H1 (cell line): Measurements from ENCODE around the gene SH3BP2. TPM values are rescaled to one million over a fixed set of nuclear protein-coding genes. Genes with fewer than 3 reads are reported as not detected.

Experiments used
- CTCF ChIA-PET: fragments of 300-600 bp; sonication (Branson Sonifier 250); formaldehyde crosslinking; loops from one replicate; lab custom pipeline; 2021; ENCODE audit not compliant: partially characterized antibody; lab: Charles Lee
- POLR2A ChIA-PET: fragments of 300-600 bp; sonication (Branson Sonifier 250); formaldehyde crosslinking; loops from one replicate; lab custom pipeline; 2021; ENCODE audit warnings: inconsistent platforms; ENCODE audit not compliant: partially characterized antibody; lab: Charles Lee
- DNase-seq, 2 experiments: peaks; one replicate each; pipeline versions ENCODE4 v3.0.0 to v3.0.0-alpha.2; 2010 to 2022; ENCODE audit warnings: low spot score in 2 of 2, low read depth in 1 of 2, mixed read lengths in 1 of 2
- FAIRE-seq: peaks from 2 replicates; lab custom pipeline; 2011; peaks lifted over from hg19 to GRCh38; lab: Jason Lieb, UNC
- H2AFZ ChIP-seq: 2 replicates; pipeline ENCODE4 v1.8.1; 2012; ENCODE audit warnings: low read length, inconsistent platforms
- H2AK5ac ChIP-seq: 2 replicates; pipeline ENCODE4 v1.6.1; 2013; ENCODE audit warnings: low read depth, low read length
- H2BK120ac ChIP-seq: replicated peaks from 2 replicates; pipeline ENCODE3; 2013; ENCODE audit warnings: low read depth, low read length, inconsistent platforms
- H2BK12ac ChIP-seq: 2 replicates; pipeline ENCODE4 v1.6.1; 2013; ENCODE audit warnings: low read depth, low read length
- H2BK15ac ChIP-seq: 2 replicates; pipeline ENCODE4 v1.6.1; 2013; ENCODE audit warnings: low read length
- H2BK20ac ChIP-seq: 2 replicates; pipeline ENCODE4 v1.6.1; 2013; ENCODE audit warnings: low read length
- H2BK5ac ChIP-seq: 2 replicates; pipeline ENCODE4 v1.6.1; 2013; ENCODE audit warnings: low read depth, low read length
- H3K14ac ChIP-seq: 2 replicates; pipeline ENCODE4 v1.6.1; 2013; ENCODE audit warnings: inconsistent platforms; ENCODE audit not compliant: insufficient read length
- H3K18ac ChIP-seq: 2 replicates; pipeline ENCODE4 v1.6.1; 2013; ENCODE audit warnings: low read length; ENCODE audit errors: extremely low read depth
- H3K23ac ChIP-seq: 2 replicates; pipeline ENCODE4 v1.6.1; 2013; ENCODE audit warnings: inconsistent platforms; ENCODE audit not compliant: insufficient read length
- H3K23me2 ChIP-seq: 2 replicates; pipeline ENCODE4 v1.6.1; 2013; ENCODE audit warnings: low read depth, low read length
- H3K27ac ChIP-seq: 2 replicates; pipeline ENCODE4 v1.6.1; 2011; ENCODE audit warnings: low read depth, low read length, inconsistent platforms
- H3K27me3 ChIP-seq, 4 experiments: replicated peaks in 1 of 4; 1 replicate in 1 of 4; 2 replicates in 3 of 4; pipeline versions ENCODE4 v1.6.1 to v1.8.1; 2011 to 2013; ENCODE audit warnings: low read length in 3 of 4, mild to moderate bottlenecking in 3 of 4, inconsistent platforms in 2 of 4, mixed read lengths in 2 of 4, moderate library complexity in 1 of 4; ENCODE audit not compliant: control insufficient read depth in 3 of 4, insufficient read depth in 3 of 4; ENCODE audit errors: extremely low read depth in 1 of 4
- H3K36me3 ChIP-seq, 4 experiments: 2 replicates each; pipeline versions ENCODE4 v1.6.1 to v1.8.1; 2011 to 2013; ENCODE audit warnings: mild to moderate bottlenecking in 4 of 4, low read length in 3 of 4, moderate library complexity in 2 of 4, control low read depth in 1 of 4, inconsistent platforms in 1 of 4; ENCODE audit not compliant: insufficient read depth in 4 of 4, control insufficient read depth in 2 of 4
- H3K4ac ChIP-seq: replicated peaks from 2 replicates; pipeline ENCODE3; 2013; ENCODE audit warnings: low read length, low read depth, mixed read lengths, inconsistent platforms; ENCODE audit not compliant: insufficient read length
- H3K4me1 ChIP-seq, 4 experiments: replicated peaks in 1 of 4; 1 replicate in 1 of 4; 2 replicates in 3 of 4; pipeline versions ENCODE4 v1.6.1 to v1.8.1; 2011 to 2013; ENCODE audit warnings: low read length in 3 of 4, inconsistent platforms in 2 of 4, mixed read lengths in 1 of 4; ENCODE audit not compliant: insufficient read depth in 4 of 4, control insufficient read depth in 3 of 4
- H3K4me2 ChIP-seq, 2 experiments: 2 replicates each; pipeline versions ENCODE4 v1.6.1 to v1.8.1; 2011 to 2013; ENCODE audit warnings: low read depth in 2 of 2, low read length in 2 of 2, control low read depth in 1 of 2, inconsistent platforms in 1 of 2, mild to moderate bottlenecking in 1 of 2; ENCODE audit not compliant: insufficient read depth in 1 of 2
- H3K4me3 ChIP-seq, 4 experiments: fragments of 200-600, 300-600 bp in 1 of 4; sonication (generic), shearing (Covaris generic), sonication (Bioruptor Twin) in 1 of 4; 2 replicates each; pipeline versions ENCODE4 v1.5.1 to v1.8.1; 2011 to 2016; ENCODE audit warnings: low read length in 4 of 4, low read depth in 3 of 4, control low read depth in 2 of 4, inconsistent platforms in 2 of 4, mild to moderate bottlenecking in 2 of 4, mixed read lengths in 1 of 4, moderate library complexity in 1 of 4; ENCODE audit not compliant: insufficient read depth in 2 of 4; ENCODE audit errors: extremely low read depth in 1 of 4
- H3K56ac ChIP-seq: replicated peaks from 2 replicates; pipeline ENCODE3; 2013; ENCODE audit warnings: low read depth, mild to moderate bottlenecking, mixed read lengths, low read length, inconsistent platforms; ENCODE audit not compliant: insufficient read length
- H3K79me1 ChIP-seq: 2 replicates; pipeline ENCODE4 v1.6.1; 2013; ENCODE audit warnings: low read depth, low read length, control low read depth
- H3K79me2 ChIP-seq, 2 experiments: 2 replicates each; pipeline versions ENCODE4 v1.6.1 to v1.8.1; 2012 to 2013; ENCODE audit warnings: low read length in 2 of 2, mild to moderate bottlenecking in 2 of 2, inconsistent platforms in 1 of 2; ENCODE audit not compliant: insufficient read depth in 2 of 2, control insufficient read depth in 1 of 2
- H3K9ac ChIP-seq, 4 experiments: replicated peaks in 1 of 4; 1 replicate in 1 of 4; 2 replicates in 3 of 4; pipeline versions ENCODE4 v1.6.1 to v1.8.1; 2011 to 2013; ENCODE audit warnings: low read depth in 3 of 4, low read length in 3 of 4, control low read depth in 2 of 4, mild to moderate bottlenecking in 2 of 4, moderate library complexity in 2 of 4, inconsistent platforms in 1 of 4; ENCODE audit errors: extremely low read depth in 1 of 4
- H3K9me3 ChIP-seq, 2 experiments: 2 replicates each; pipeline versions ENCODE4 v1.6.1 to v1.8.1; 2012 to 2013; ENCODE audit warnings: mild to moderate bottlenecking in 2 of 2, moderate library complexity in 2 of 2, control low read depth in 1 of 2, inconsistent platforms in 1 of 2, low read depth in 1 of 2, low read length in 1 of 2, mixed read lengths in 1 of 2; ENCODE audit not compliant: insufficient read depth in 2 of 2
- H4K20me1 ChIP-seq, 2 experiments: replicated peaks in 1 of 2; 2 replicates each; pipeline versions ENCODE3 to v1.8.1; 2011 to 2013; ENCODE audit warnings: inconsistent platforms in 2 of 2, low read length in 2 of 2, mild to moderate bottlenecking in 1 of 2; ENCODE audit not compliant: insufficient read depth in 2 of 2, control insufficient read depth in 1 of 2
- H4K5ac ChIP-seq: 2 replicates; pipeline ENCODE4 v1.6.1; 2013; ENCODE audit warnings: low read length, low read depth, mixed read lengths, inconsistent platforms; ENCODE audit not compliant: insufficient read length
- H4K8ac ChIP-seq: 2 replicates; pipeline ENCODE4 v1.8.0; 2013; ENCODE audit warnings: mild to moderate bottlenecking, moderate library complexity, low read length, inconsistent platforms; ENCODE audit not compliant: insufficient read depth; ENCODE audit errors: extremely low read depth
- H4K91ac ChIP-seq: replicated peaks from 2 replicates; pipeline ENCODE3; 2013; ENCODE audit warnings: low read length, mixed read lengths, inconsistent platforms; ENCODE audit not compliant: insufficient read length
- BCL11A ChIP-seq, 2 experiments: IDR thresholded peaks; one replicate each; pipeline ENCODE4 v1.6.1; 2011; ENCODE audit warnings: low read depth in 2 of 2, low read length in 2 of 2, mild to moderate bottlenecking in 2 of 2
- EZH2 ChIP-seq: fragments of 200-600 bp; sonication (generic); IDR thresholded peaks from 2 replicates; pipeline ENCODE4 v1.7.1; 2012; ENCODE audit warnings: low read depth, mild to moderate bottlenecking, moderate library complexity, low read length, inconsistent platforms; ENCODE audit not compliant: severe bottlenecking
- GABPA ChIP-seq: IDR thresholded peaks from 2 replicates; pipeline ENCODE4 v1.6.1; 2011; ENCODE audit warnings: mild to moderate bottlenecking, low read length, moderate library complexity, borderline replicate concordance; ENCODE audit not compliant: insufficient read depth
- GTF2F1 ChIP-seq: IDR thresholded peaks from 2 replicates; pipeline ENCODE4 v1.6.1; 2012; ENCODE audit warnings: low read depth, low read length, improper control_type of control experiment, borderline replicate concordance
- NRF1 ChIP-seq: IDR thresholded peaks from 2 replicates; pipeline ENCODE4 v1.6.1; 2011; ENCODE audit warnings: mild to moderate bottlenecking, low read depth, low read length, improper control_type of control experiment
- PHF8 ChIP-seq: fragments of 200-600 bp; sonication (generic); conservative IDR thresholded peaks from 2 replicates; pipeline ENCODE4 v1.7.1; 2012; ENCODE audit warnings: low read depth, mild to moderate bottlenecking, inconsistent platforms, low read length, moderate library complexity
- POLR2AphosphoS5 ChIP-seq: IDR thresholded peaks from 2 replicates; pipeline ENCODE4 v1.6.1; 2011; ENCODE audit warnings: low read depth, low read length
- RFX5 ChIP-seq: IDR thresholded peaks from 2 replicates; pipeline ENCODE4 v1.6.1; 2011; ENCODE audit warnings: low read depth, low read length, improper control_type of control experiment, borderline replicate concordance
- SIX5 ChIP-seq: IDR thresholded peaks from 2 replicates; pipeline ENCODE4 v1.6.1; 2011; ENCODE audit warnings: mild to moderate bottlenecking, low read depth, low read length
- SUZ12 ChIP-seq: fragments of 200-600 bp; sonication (generic); IDR thresholded peaks from 2 replicates; pipeline ENCODE4 v1.6.1; 2012; ENCODE audit warnings: mild to moderate bottlenecking, inconsistent platforms, low read length, moderate library complexity, mixed read lengths
- TBP ChIP-seq: IDR thresholded peaks from 2 replicates; pipeline ENCODE4 v1.6.1; 2011; ENCODE audit warnings: low read depth, low read length, improper control_type of control experiment
- TCF12 ChIP-seq: IDR thresholded peaks from 2 replicates; pipeline ENCODE4 v1.6.1; 2011; ENCODE audit warnings: low read depth, mild to moderate bottlenecking, low read length
- WGBS, 2 experiments: shearing (Covaris generic) in 1 of 2; methylation state at CpG; one replicate each; pipeline versions ENCODE4 v1.1.6 to v1.1.7; 2013 to 2015; ENCODE audit warnings: low lambda C conversion rate in 2 of 2, mixed read lengths in 2 of 2, inconsistent platforms in 1 of 2, low coverage in 1 of 2, missing lambda C conversion rate in 1 of 2; ENCODE audit not compliant: insufficient replicate concordance in 2 of 2, insufficient coverage in 1 of 2, insufficient read length in 1 of 2; ENCODE audit errors: extremely low coverage in 1 of 2, missing lambda C conversion rate in 1 of 2; 5-methylcytosine and 5-hydroxymethylcytosine counted together
- polyA plus RNA-seq, 7 experiments: library from polyadenylated mRNA; depleted of rRNA in 3 of 7; stranded (reverse) in 5 of 7; unstranded in 2 of 7; fragments of >200 nt in 5 of 7; fragments of 200-250 nt in 2 of 7; gene quantifications; 1 replicate in 5 of 7; 2 replicates in 1 of 7; 4 replicates in 1 of 7; pipeline versions ENCODE4 v1.2.1 to v1.2.3, GENCODE V29; 2011 to 2013; ENCODE audit warnings: missing spikeins in 2 of 7, mixed read lengths in 2 of 7
- total RNA-seq: library from RNA; stranded (reverse); fragmentation: NEBNext Ultra II Directional; extraction: Animal tissue kit (Norgen Biotek cat#: 25700); gene quantifications from 2 replicates; pipeline ENCODE4 v1.2.1, GENCODE V29; 2021
- TF ChIP-seq, protein P1 (sequence below): IDR thresholded peaks from 2 replicates; pipeline ENCODE4 v1.6.1; 2011; ENCODE audit warnings: low read length, improper control_type of control experiment

The SH3BP2 gene
- total and polyA plus RNA-seq, 2 of the 8 experiments (the other 6 are each of a cell fraction or from before 2014, with no cell fraction given), result 27.4 to 31.4 TPM

DNA sequence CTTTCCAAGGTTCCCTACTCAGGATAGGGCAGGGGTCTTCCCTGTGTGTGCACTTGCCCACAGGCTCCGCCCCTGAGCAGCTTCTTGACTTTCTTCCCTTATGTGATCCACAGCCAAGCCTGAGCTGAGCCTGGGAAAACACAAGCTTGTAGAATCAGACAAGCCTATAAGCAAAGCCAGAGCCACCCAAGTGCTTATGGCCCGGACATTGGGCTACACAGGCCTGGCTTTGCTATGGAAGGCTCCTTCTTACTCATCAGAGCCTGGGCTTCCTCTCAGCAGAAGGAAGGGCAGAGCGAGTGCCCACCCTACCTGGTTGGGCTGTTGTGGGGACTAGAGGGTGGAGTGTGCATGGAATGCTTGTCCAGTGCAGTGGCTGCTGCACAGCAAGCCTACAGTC, 35.5 kb upstream of the SH3BP2 start:
- H3K4ac ChIP-seq, result no peak overlapping the region
- H2BK120ac ChIP-seq, result no peak overlapping the region
- H4K20me1 ChIP-seq, result peaks cover 0 to 8% of the 10 kb centered on the region in 2 experiments
- POLR2A ChIA-PET, result interaction anchor here (2.2 to 3.6 kb wide), 2 partner anchors 62 to 178 kb away, joined by 6 to 25 read pairs; no protein-coding TSS in a partner anchor
- H2BK20ac ChIP-seq, result 0 out of 2 replicates have a peak overlapping the region, but pooled peaks have one; percentile 77
- no peaks in the 10 kb centered on the region for H3K9me3 ChIP-seq
- H3K4me3 ChIP-seq, result no peak overlapping the region
- H3K4me1 ChIP-seq, result peaks cover 0 to 9% (median 5%) of the 10 kb centered on the region in 4 experiments; a peak in 5 of 7 replicates
- no peak overlapping the region for H4K5ac ChIP-seq
- no peak overlapping the region for H3K18ac ChIP-seq
- H3K23ac ChIP-seq, result no peak overlapping the region
- no peak overlapping the region for H2AK5ac ChIP-seq
- FAIRE-seq (no peak), DNase-seq (no peak)
- peaks cover 0 to 3% (median 0%) of the 10 kb centered on the region in 4 experiments; a peak in 1 of 8 replicates for H3K36me3 ChIP-seq
- no peak overlapping the region for H3K4me2 ChIP-seq
- no peak overlapping the region for H3K9ac ChIP-seq
- H3K79me2 ChIP-seq, result peaks cover 0 to 16% of the 10 kb centered on the region in 2 experiments; a peak in 2 of 4 replicates
- peaks cover 13% of the 10 kb centered on the region; the same call in 1 of the 2 replicates for H3K23me2 ChIP-seq
- no peak overlapping the region for H2BK5ac ChIP-seq
- no peak overlapping the region for H4K8ac ChIP-seq
- no peak overlapping the region for H3K27ac ChIP-seq
- CTCF ChIA-PET, result interaction anchor here (0.6 to 1.5 kb wide), 3 partner anchors 33 to 395 kb away, joined by 3 to 5 read pairs (median 3); no protein-coding TSS in a partner anchor
- H2BK12ac ChIP-seq, result peak overlapping the region; percentile 60; the same call in 1 of the 2 replicates
- H3K14ac ChIP-seq, result no peak overlapping the region
- 100% methylated on average over 3 of the region's 3 CpGs; no CpG with 5 or more reads in 1 of the 2 experiments for WGBS, 2 experiments
- peak overlapping the region; percentile 98 for H2BK15ac ChIP-seq
- no peak overlapping the region for H4K91ac ChIP-seq
- H3K79me1 ChIP-seq, result peaks cover 11% of the 10 kb centered on the region
- no peak overlapping the region for H3K56ac ChIP-seq
- no peaks in the 10 kb centered on the region; a peak in 1 of 7 replicates for H3K27me3 ChIP-seq
- H2AFZ ChIP-seq, result no peak overlapping the region
- TF ChIP-seq SUZ12 (no peak), NRF1 (no peak), GTF2F1 (no peak), PHF8 (no peak), EZH2 (no peak), SIX5 (no peak), GABPA (no peak), BCL11A (IDR thresholded peaks at IDR 0.05; ENCODE audit: low read depth in 2 of 2, low read length in 2 of 2) (no peak), TBP (no peak), POLR2AphosphoS5 (no peak), TCF12 (no peak), RFX5 (no peak)
- TF ChIP-seq, protein P1, sequence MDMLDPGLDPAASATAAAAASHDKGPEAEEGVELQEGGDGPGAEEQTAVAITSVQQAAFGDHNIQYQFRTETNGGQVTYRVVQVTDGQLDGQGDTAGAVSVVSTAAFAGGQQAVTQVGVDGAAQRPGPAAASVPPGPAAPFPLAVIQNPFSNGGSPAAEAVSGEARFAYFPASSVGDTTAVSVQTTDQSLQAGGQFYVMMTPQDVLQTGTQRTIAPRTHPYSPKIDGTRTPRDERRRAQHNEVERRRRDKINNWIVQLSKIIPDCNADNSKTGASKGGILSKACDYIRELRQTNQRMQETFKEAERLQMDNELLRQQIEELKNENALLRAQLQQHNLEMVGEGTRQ, result no peak
